Smooth muscle cell (in vitro differentiated cells): ENCODE measurements around the gene TUT4. TPM values are rescaled to one million over a fixed set of nuclear protein-coding genes. Genes with fewer than 3 reads are reported as not detected.

ENCODE experiments used
- DNase-seq: peaks from one replicate; lab custom pipeline; 2025; ENCODE audit not compliant: unreplicated experiment; lab: John Stamatoyannopoulos, UW
- H2AFZ ChIP-seq: fragments of 200-600 bp; sonication (generic); 2 replicates; pipeline ENCODE4 v1.6.0; 2016; ENCODE audit warnings: antibody characterized with exemption, low read depth, mild to moderate bottlenecking
- H3F3A ChIP-seq: fragments of 200-600 bp; sonication (generic); 2 replicates; pipeline ENCODE4 v1.6.0; 2017; ENCODE audit warnings: antibody characterized with exemption, low read depth
- H3K27ac ChIP-seq: fragments of 200-600 bp; sonication (generic); 2 replicates; pipeline ENCODE4 v1.5.1; 2016; ENCODE audit warnings: low read depth, mild to moderate bottlenecking
- H3K27me3 ChIP-seq: fragments of 200-600 bp; sonication (generic); 2 replicates; pipeline ENCODE4 v1.6.1; 2016; ENCODE audit warnings: low read depth, mild to moderate bottlenecking
- H3K36me3 ChIP-seq: fragments of 200-600 bp; sonication (generic); 2 replicates; pipeline ENCODE4 v1.5.1; 2016; ENCODE audit warnings: low read depth
- H3K4me1 ChIP-seq: fragments of 200-600 bp; sonication (generic); 2 replicates; pipeline ENCODE4 v1.5.1; 2016; ENCODE audit warnings: low read depth
- H3K4me2 ChIP-seq: fragments of 200-600 bp; sonication (generic); 2 replicates; pipeline ENCODE4 v1.6.0; 2016; ENCODE audit warnings: mild to moderate bottlenecking
- H3K4me3 ChIP-seq: fragments of 200-600 bp; sonication (generic); 2 replicates; pipeline ENCODE4 v1.5.1; 2016; ENCODE audit warnings: mild to moderate bottlenecking
- H3K79me2 ChIP-seq: fragments of 200-600 bp; sonication (generic); 2 replicates; pipeline ENCODE4 v1.6.0; 2016; ENCODE audit warnings: low read depth, mild to moderate bottlenecking
- H3K9ac ChIP-seq: fragments of 200-600 bp; sonication (generic); 2 replicates; pipeline ENCODE4 v1.6.0; 2016; ENCODE audit warnings: low read depth
- H3K9me3 ChIP-seq: fragments of 200-600 bp; sonication (generic); replicated peaks from 2 replicates; pipeline ENCODE4 v1.5.1; 2016; ENCODE audit warnings: low read depth
- H4K20me1 ChIP-seq: fragments of 200-600 bp; sonication (generic); 2 replicates; pipeline ENCODE4 v1.6.0; 2016; ENCODE audit warnings: low read depth
- WGBS: methylation state at CpG from one replicate; pipeline ENCODE4 v1.1.7; 2016; ENCODE audit warnings: low lambda C conversion rate; 5-methylcytosine and 5-hydroxymethylcytosine counted together
- polyA plus RNA-seq: library from polyadenylated mRNA; unstranded; fragments of >200 nt; fragmentation: Nextera tagmentation; extraction: Ambion mirVana; gene quantifications from 2 replicates; pipeline ENCODE4 v1.2.1, GENCODE V29; 2016
- total RNA-seq: library from RNA; depleted of rRNA; stranded (reverse); fragments of >200 nt; gene quantifications from 2 replicates; pipeline ENCODE4 v1.2.3, GENCODE V29; 2014
- TF ChIP-seq, protein P1 (sequence below): fragments of 200-600 bp; sonication (generic); IDR thresholded peaks from 2 replicates; pipeline ENCODE4 v1.5.1; 2017; ENCODE audit warnings: borderline replicate concordance, mild to moderate bottlenecking, antibody characterized with exemption; ENCODE audit not compliant: insufficient read depth, poor library complexity, severe bottlenecking

Gene TUT4
- total and polyA plus RNA-seq, 2 experiments from 2014 or later, result 13.9 to 58.3 TPM

DNA sequence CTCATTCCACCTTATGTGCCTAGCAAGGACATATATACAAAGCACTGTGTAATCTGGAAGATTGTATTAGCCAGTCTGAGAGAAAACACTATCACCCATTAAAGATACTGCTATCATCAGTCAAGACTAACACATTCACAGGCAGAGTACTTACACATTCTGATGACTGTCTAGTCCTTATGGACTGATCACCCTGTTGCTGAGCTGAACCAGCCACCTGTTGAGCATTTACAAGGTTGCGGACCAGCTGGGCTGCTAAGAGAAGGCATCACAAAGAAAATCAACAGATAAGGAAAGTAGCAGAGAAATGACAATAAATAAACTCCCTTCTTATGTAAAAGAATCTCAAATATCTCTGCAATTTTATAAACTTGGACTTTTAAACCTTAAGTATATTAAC lies 117.7 kb downstream of the TUT4 start:
- TF ChIP-seq, protein P1, sequence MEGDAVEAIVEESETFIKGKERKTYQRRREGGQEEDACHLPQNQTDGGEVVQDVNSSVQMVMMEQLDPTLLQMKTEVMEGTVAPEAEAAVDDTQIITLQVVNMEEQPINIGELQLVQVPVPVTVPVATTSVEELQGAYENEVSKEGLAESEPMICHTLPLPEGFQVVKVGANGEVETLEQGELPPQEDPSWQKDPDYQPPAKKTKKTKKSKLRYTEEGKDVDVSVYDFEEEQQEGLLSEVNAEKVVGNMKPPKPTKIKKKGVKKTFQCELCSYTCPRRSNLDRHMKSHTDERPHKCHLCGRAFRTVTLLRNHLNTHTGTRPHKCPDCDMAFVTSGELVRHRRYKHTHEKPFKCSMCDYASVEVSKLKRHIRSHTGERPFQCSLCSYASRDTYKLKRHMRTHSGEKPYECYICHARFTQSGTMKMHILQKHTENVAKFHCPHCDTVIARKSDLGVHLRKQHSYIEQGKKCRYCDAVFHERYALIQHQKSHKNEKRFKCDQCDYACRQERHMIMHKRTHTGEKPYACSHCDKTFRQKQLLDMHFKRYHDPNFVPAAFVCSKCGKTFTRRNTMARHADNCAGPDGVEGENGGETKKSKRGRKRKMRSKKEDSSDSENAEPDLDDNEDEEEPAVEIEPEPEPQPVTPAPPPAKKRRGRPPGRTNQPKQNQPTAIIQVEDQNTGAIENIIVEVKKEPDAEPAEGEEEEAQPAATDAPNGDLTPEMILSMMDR, result no peak
- WGBS, result 92% methylated on average over 1 of the region's 1 CpG
- DNase-seq, result no peak

DNA sequence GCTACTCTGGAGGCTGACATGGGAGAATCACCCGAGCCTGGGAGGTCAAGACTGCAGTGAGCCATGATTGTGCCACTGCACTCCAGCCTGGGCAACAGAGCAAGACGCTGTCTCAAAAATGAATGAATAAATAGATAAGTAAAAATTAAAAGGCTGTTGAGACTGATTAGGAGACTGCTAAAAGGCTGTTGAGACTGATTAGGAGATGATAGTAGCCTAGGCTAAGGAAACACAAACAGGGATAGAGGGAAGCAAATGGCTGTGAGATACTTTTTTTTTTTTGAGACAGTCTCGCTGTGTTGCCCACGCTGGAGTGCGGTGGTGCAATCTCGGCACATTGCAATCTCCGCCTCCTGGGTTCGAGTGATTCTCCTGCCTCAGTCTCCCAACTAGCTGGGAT lies 120.1 kb downstream of the TUT4 start:
- Histone ChIP-seq H3K4me3 (no peak overlapping the region), H3K36me3 (peaks cover 11% of the 10 kb centered on the region), H3F3A (peaks cover 2% of the 10 kb centered on the region), H3K27ac (no peak overlapping the region), H3K79me2 (no peaks in the 10 kb centered on the region), H3K4me2 (no peak overlapping the region), H3K9me3 (no peaks in the 10 kb centered on the region), H2AFZ (no peak overlapping the region), H3K27me3 (no peaks in the 10 kb centered on the region), H3K4me1 (no peaks in the 10 kb centered on the region), H4K20me1 (no peaks in the 10 kb centered on the region), H3K9ac (no peak overlapping the region)
- TF ChIP-seq, protein P1, result no peak
- DNase-seq, result no peak
- WGBS, result 92% methylated on average over 8 of the region's 8 CpGs

More for the DNA sequence above, 117.7 kb downstream of the TUT4 start:
- Histone ChIP-seq H3K79me2 (no peaks in the 10 kb centered on the region), H3K27me3 (no peaks in the 10 kb centered on the region), H3K27ac (no peak overlapping the region), H3K4me3 (no peak overlapping the region), H3F3A (no peaks in the 10 kb centered on the region), H2AFZ (no peak overlapping the region), H4K20me1 (no peaks in the 10 kb centered on the region), H3K4me2 (no peak overlapping the region), H3K36me3 (peaks cover 11% of the 10 kb centered on the region), H3K9me3 (no peaks in the 10 kb centered on the region), H3K9ac (no peak overlapping the region), H3K4me1 (no peaks in the 10 kb centered on the region)

DNA sequence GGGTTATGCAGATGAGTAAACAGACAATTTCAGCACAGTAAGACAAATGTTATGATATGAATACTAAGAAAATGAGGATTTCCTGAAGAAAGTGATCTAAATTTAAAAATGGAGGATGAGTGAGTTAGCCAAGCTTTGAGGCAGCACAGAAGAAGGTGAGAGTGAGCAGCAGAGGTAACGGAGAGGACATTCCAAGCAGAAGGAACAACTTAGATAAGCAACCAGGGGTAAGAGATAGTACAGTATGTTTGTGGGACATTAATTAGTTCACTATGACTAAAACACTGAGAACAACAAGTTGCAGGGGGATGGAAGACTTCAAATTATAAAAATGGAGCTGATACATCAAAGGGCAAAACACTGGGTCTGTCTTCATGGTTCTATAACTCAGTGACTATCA lies 125.7 kb downstream of the TUT4 start:
- WGBS, result 53% methylated on average over 1 of the region's 1 CpG
- TF ChIP-seq, protein P1, result no peak
- Histone ChIP-seq H4K20me1 (peaks cover 12% of the 10 kb centered on the region), H3K27me3 (no peaks in the 10 kb centered on the region), H3K27ac (peak overlapping the region; percentile 48), H3K36me3 (peaks cover 5% of the 10 kb centered on the region), H3K9ac (no peak overlapping the region), H3K4me3 (no peak overlapping the region), H3K4me1 (peaks cover 28% of the 10 kb centered on the region), H3F3A (peaks cover 20% of the 10 kb centered on the region), H3K4me2 (peak overlapping the region; percentile 30), H3K79me2 (no peaks in the 10 kb centered on the region), H2AFZ (no peak overlapping the region), H3K9me3 (no peaks in the 10 kb centered on the region)
- no peak for DNase-seq

DNA sequence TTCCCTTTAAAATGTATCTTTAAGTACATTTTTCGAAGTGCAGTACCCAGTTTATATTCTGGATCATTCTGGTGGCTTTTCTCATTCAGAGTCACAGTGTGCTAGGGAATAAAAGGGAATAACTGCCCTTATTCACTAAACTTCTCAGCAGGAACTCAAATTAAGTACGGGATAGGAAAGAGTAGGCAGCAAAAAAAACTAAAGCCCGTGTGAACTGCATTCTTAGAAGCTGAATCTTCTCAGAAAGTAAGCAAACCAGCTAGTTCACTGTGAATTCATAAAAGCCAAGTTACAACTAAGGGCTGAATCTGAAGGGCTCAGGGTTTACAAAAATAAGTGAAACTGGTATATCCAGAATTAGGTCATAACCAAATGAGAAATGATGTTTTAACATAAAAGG lies 126.5 kb downstream of the TUT4 start:
- WGBS, result 29% methylated on average over 3 of the region's 3 CpGs
- TF ChIP-seq, protein P1, result no peak

More for the DNA sequence above, 126.5 kb downstream of the TUT4 start:
- DNase-seq, result no peak
- H2AFZ ChIP-seq, result no peak overlapping the region
- H3K79me2 ChIP-seq, result no peaks in the 10 kb centered on the region
- H3K27me3 ChIP-seq, result no peaks in the 10 kb centered on the region
- peak overlapping the region; percentile 48 for H3K27ac ChIP-seq
- H4K20me1 ChIP-seq, result peaks cover 12% of the 10 kb centered on the region
- H3K9ac ChIP-seq, result no peak overlapping the region
- no peak overlapping the region for H3K4me3 ChIP-seq
- H3F3A ChIP-seq, result peaks cover 25% of the 10 kb centered on the region
- H3K9me3 ChIP-seq, result no peaks in the 10 kb centered on the region
- H3K4me1 ChIP-seq, result peaks cover 28% of the 10 kb centered on the region
- H3K36me3 ChIP-seq, result peaks cover 5% of the 10 kb centered on the region
- H3K4me2 ChIP-seq, result peak overlapping the region; percentile 30
